Measurements from ENCODE around the gene RBBP7. TPM values are rescaled to one million over a fixed set of nuclear protein-coding genes. Genes with fewer than 3 reads are reported as not detected.
A peak's percentile ranks its signal among the peaks of the same experiment; 100 is the strongest.
"Not testable (repeated sequence)": the region's sequence is repeated elsewhere in the genome, so short reads cannot be mapped to it uniquely, and the experiment has no call there.

The RBBP7 gene
- total and polyA plus RNA-seq, 5 experiments from 2014 or later, result 110 to 175 (median 146) TPM

- Mint-ChIP-seq H3K27ac (peak overlapping the region in 2 of 10 donors; percentile 8 to 37), H3K36me3 (peaks cover 8 to 85% (median 14%) of the 10 kb centered on the region in 3 donors), H3K4me1 (peaks cover 8 to 18% (median 15%) of the 10 kb centered on the region in 4 donors)
- not testable (repeated sequence) for DNase-seq, ATAC-seq, H3K27me3 Mint-ChIP-seq, H3K4me3 Mint-ChIP-seq, H3K9me3 Mint-ChIP-seq
- POLR2A ChIA-PET, result interaction anchor here (0.6 to 0.7 kb wide), 2 partner anchors 9 to 14 kb away, joined by 4 read pairs; partner anchors contain the start of gene RBBP7
Observed at GRCh38 chrX:16856076-16856404, 14.1 kb downstream of the RBBP7 start.

GRCh38 chrX:16855363-16856075 is 14.6 kb downstream of the RBBP7 start:
- ATAC-seq (no peak), DNase-seq (no peak)
- Mint-ChIP-seq H3K36me3 (peaks cover 8 to 88% (median 14%) of the 10 kb centered on the region in 3 donors), H3K27me3 (no peaks in the 10 kb centered on the region), H3K4me1 (peaks cover 8 to 18% (median 15%) of the 10 kb centered on the region in 4 donors), H3K27ac (peak overlapping the region in 1 of 10 donors; percentile 8), H3K4me3 (no peak overlapping the region), H3K9me3 (no peaks in the 10 kb centered on the region)
- POLR2A ChIA-PET, result interaction anchor here (0.6 to 0.7 kb wide), 2 partner anchors 8 to 14 kb away, joined by 4 read pairs; partner anchors contain the start of gene RBBP7

GRCh38 chrX:16853537-16853936 is 16.6 kb downstream of the RBBP7 start:
- Mint-ChIP-seq H3K4me1 (peaks cover 0 to 15% (median 2%) of the 10 kb centered on the region in 4 donors), H3K9me3 (no peaks in the 10 kb centered on the region), H3K36me3 (peaks cover 5 to 85% (median 11%) of the 10 kb centered on the region in 3 donors), H3K4me3 (no peak overlapping the region), H3K27ac (peak overlapping the region in 1 of 10 donors; percentile 21), H3K27me3 (no peaks in the 10 kb centered on the region)
- POLR2A ChIA-PET, result no interaction called here
- ATAC-seq, result no peak
- no peak for DNase-seq

- H3K4me1 Mint-ChIP-seq, result peaks cover 0 to 15% (median 2%) of the 10 kb centered on the region in 4 donors
- no peak for DNase-seq
- no peaks in the 10 kb centered on the region for H3K9me3 Mint-ChIP-seq
- no peak overlapping the region for H3K4me3 Mint-ChIP-seq
- peak overlapping the region in 1 of 10 donors; percentile 13 for H3K27ac Mint-ChIP-seq
- POLR2A ChIA-PET, result no interaction called here
- peaks cover 5 to 87% (median 10%) of the 10 kb centered on the region in 3 donors for H3K36me3 Mint-ChIP-seq
- ATAC-seq, result no peak
- no peaks in the 10 kb centered on the region for H3K27me3 Mint-ChIP-seq
Observed at GRCh38 chrX:16852617-16853179, 17.5 kb downstream of the RBBP7 start.

GRCh38 chrX:16851827-16852226 is 18.3 kb downstream of the RBBP7 start:
- H3K4me1 Mint-ChIP-seq, result peaks cover 0 to 10% (median 0%) of the 10 kb centered on the region in 4 donors
- H3K4me3 Mint-ChIP-seq, result no peak overlapping the region
- no peak for DNase-seq
- H3K9me3 Mint-ChIP-seq, result no peaks in the 10 kb centered on the region
- peaks cover 2 to 83% (median 3%) of the 10 kb centered on the region in 3 donors for H3K36me3 Mint-ChIP-seq
- POLR2A ChIA-PET, result no interaction called here
- no peaks in the 10 kb centered on the region for H3K27me3 Mint-ChIP-seq
- ATAC-seq, result no peak
- peak overlapping the region in 5 of 10 donors; percentile 5 to 76 (median 9) for H3K27ac Mint-ChIP-seq

GRCh38 chrX:16851421-16851820 is 18.7 kb downstream of the RBBP7 start:
- Mint-ChIP-seq H3K4me3 (no peak overlapping the region), H3K27me3 (no peaks in the 10 kb centered on the region), H3K4me1 (peaks cover 0 to 6% (median 0%) of the 10 kb centered on the region in 4 donors), H3K27ac (peak overlapping the region in 3 of 10 donors; percentile 5 to 68 (median 9)), H3K36me3 (peaks cover 0 to 83% (median 2%) of the 10 kb centered on the region in 3 donors), H3K9me3 (no peaks in the 10 kb centered on the region)
- ATAC-seq (no peak), DNase-seq (no peak)
- POLR2A ChIA-PET, result no interaction called here

DNA sequence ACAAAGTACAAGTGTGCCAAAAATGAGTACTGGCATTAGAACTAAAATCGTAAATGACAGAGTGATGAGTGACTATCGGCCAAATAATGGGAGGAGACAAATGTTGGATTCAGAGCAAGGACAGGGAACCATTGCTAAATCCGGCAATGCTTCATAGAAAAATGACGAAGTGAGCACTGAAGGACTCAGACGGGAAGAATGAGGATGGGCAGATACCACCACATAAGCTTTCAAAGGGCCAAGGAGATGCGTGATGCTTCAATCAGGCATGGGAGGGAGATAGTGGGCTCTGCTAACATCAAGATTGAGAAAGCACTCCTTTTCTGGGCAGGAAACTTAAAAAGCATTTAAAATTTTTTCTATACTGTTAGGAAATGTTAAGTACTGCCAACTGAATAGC is 21.6 kb downstream of the RBBP7 start:
- POLR2A ChIA-PET, result no interaction called here
- Mint-ChIP-seq H3K4me1 (peaks cover 0 to 1% (median 0%) of the 10 kb centered on the region in 4 donors), H3K4me3 (no peak overlapping the region), H3K36me3 (peaks cover 0 to 82% (median 9%) of the 10 kb centered on the region in 3 donors), H3K27me3 (no peaks in the 10 kb centered on the region), H3K9me3 (no peaks in the 10 kb centered on the region), H3K27ac (peak overlapping the region in 2 of 10 donors; percentile 22 to 44)
- no peak for DNase-seq
- ATAC-seq, result no peak

- Mint-ChIP-seq H3K27ac (peak overlapping the region in 1 of 10 donors; percentile 39), H3K9me3 (no peaks in the 10 kb centered on the region), H3K27me3 (no peaks in the 10 kb centered on the region), H3K36me3 (peaks cover 2 to 83% (median 9%) of the 10 kb centered on the region in 3 donors), H3K4me3 (no peak overlapping the region), H3K4me1 (peaks cover 0 to 1% (median 0%) of the 10 kb centered on the region in 4 donors)
- DNase-seq (no peak), ATAC-seq (no peak)
- POLR2A ChIA-PET, result no interaction called here
Observed at GRCh38 chrX:16845686-16846085, 24.5 kb downstream of the RBBP7 start.

DNA sequence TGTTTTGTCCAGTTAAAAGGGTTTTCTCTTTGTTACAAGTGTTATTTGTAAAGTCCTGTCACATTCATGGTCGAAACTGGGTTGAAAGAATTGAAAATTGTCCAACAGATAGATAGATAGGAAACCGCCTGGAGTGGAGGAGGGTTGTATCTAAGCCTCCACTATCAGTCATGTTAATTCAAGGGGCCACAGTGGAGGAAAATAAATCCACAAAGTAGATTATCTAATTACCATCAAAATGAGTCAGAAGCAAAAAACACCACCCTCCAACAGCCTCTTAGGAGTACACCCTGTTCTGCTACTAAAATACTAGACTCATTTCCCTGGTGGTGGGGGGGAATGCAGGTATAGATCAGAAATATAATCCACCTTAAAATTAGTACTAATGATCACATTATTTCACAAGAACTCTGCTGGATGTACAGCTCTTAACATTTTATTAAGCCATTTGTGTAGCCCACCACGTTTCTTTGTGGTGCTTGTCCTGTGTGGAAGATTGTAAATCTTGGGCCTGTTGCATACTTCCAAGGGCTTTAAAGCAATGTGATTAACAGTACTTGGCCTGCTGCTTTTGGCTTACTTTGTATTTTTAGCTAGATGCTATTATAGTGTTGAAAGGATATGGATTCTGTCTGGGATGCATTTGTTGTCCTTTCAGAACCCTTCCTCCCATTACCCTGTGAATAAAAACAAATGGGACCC is 26.8 kb downstream of the RBBP7 start:
- Mint-ChIP-seq H3K27me3 (no peaks in the 10 kb centered on the region), H3K36me3 (peaks cover 5 to 80% (median 9%) of the 10 kb centered on the region in 3 donors), H3K9me3 (no peaks in the 10 kb centered on the region), H3K4me3 (no peak overlapping the region), H3K4me1 (peaks cover 0 to 1% (median 0%) of the 10 kb centered on the region in 4 donors), H3K27ac (peak overlapping the region in 2 of 10 donors; percentile 19 to 75)
- ATAC-seq (no peak), DNase-seq (no peak)
- POLR2A ChIA-PET, result no interaction called here

DNA sequence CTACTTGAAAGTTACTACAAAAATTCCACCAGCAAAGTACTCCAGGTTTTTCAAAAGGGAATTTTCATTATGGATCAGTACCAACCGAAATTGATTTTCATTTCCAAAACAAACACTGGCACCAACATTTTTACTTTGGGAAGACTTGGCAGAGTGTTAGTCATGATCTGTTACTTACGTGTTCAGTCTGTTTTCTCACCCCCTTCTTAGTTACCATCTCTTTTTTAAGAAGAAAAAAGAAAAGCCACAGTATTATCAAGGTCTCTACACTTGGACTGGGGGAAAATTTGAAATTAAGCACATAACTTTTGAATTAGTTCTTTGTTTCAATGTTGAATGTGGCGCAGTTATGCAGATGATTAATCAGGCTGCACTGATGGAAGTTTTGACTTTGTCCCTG is 27.5 kb downstream of the RBBP7 start:
- DNase-seq (no peak), ATAC-seq (no peak)
- POLR2A ChIA-PET, result no interaction called here
- Mint-ChIP-seq H3K9me3 (no peaks in the 10 kb centered on the region), H3K27ac (no peak overlapping the region), H3K27me3 (no peaks in the 10 kb centered on the region), H3K4me1 (peaks cover 0 to 1% (median 0%) of the 10 kb centered on the region in 4 donors), H3K4me3 (no peak overlapping the region), H3K36me3 (peaks cover 5 to 78% (median 9%) of the 10 kb centered on the region in 3 donors)

- POLR2A ChIA-PET, result interaction anchor here (0.5 to 0.6 kb wide), 2 partner anchors 38 to 47 kb away, joined by 3 to 5 read pairs; no protein-coding TSS in a partner anchor
- H3K27me3 Mint-ChIP-seq, result no peaks in the 10 kb centered on the region
- DNase-seq (no peak), ATAC-seq (no peak)
- H3K4me1 Mint-ChIP-seq, result peaks cover 0 to 8% (median 5%) of the 10 kb centered on the region in 4 donors
- H3K27ac Mint-ChIP-seq, result peak overlapping the region in 4 of 10 donors; percentile 8 to 69 (median 29)
- no peaks in the 10 kb centered on the region for H3K9me3 Mint-ChIP-seq
- peaks cover 3 to 70% (median 8%) of the 10 kb centered on the region in 3 donors for H3K36me3 Mint-ChIP-seq
- H3K4me3 Mint-ChIP-seq, result no peak overlapping the region
Observed at GRCh38 chrX:16839852-16840460, 30.2 kb downstream of the RBBP7 start.

GRCh38 chrX:16839219-16839851 is 30.8 kb downstream of the RBBP7 start:
- H3K4me1 Mint-ChIP-seq, result peaks cover 0 to 8% (median 5%) of the 10 kb centered on the region in 4 donors
- POLR2A ChIA-PET, result no interaction called here
- no peak for DNase-seq
- no peaks in the 10 kb centered on the region for H3K27me3 Mint-ChIP-seq
- peak overlapping the region in 8 of 10 donors; percentile 8 to 81 (median 56) for H3K27ac Mint-ChIP-seq
- no peaks in the 10 kb centered on the region for H3K9me3 Mint-ChIP-seq
- ATAC-seq, result no peak
- no peak overlapping the region for H3K4me3 Mint-ChIP-seq
- H3K36me3 Mint-ChIP-seq, result peaks cover 0 to 69% (median 8%) of the 10 kb centered on the region in 3 donors
